Psoas muscle (tissue), 8 donors: ENCODE measurements around the gene TBL1XR1. TPM values are rescaled to one million over a fixed set of nuclear protein-coding genes. Genes with fewer than 3 reads are reported as not detected.
"Not testable (repeated sequence)": the region's sequence is repeated elsewhere in the genome, so short reads cannot be mapped to it uniquely, and the experiment has no call there.

Experiments
- ATAC-seq, 4 donors: fragments of 200-7000 bp; cut with Tn5 transposase; one replicate each; pipeline ENCODE4 v1.9.1; 2020; ENCODE audit warnings: moderate library complexity in 3 of 4, mild to moderate bottlenecking in 2 of 4
- DNase-seq, 2 donors: peaks; one replicate each; pipeline ENCODE4 v3.0.0-alpha.2; 2020
- H3K27ac ChIP-seq: fragments of 200-600 bp; one replicate; pipeline ENCODE4 v1.8.0; 2022
- H3K27me3 ChIP-seq, 3 donors: fragments of 200-600 bp in 1 of 3; one replicate each; pipeline versions ENCODE4 v1.6.1 to v1.8.0; 2013 to 2022; ENCODE audit warnings: low read length in 2 of 3, mild to moderate bottlenecking in 2 of 3, moderate library complexity in 1 of 3; ENCODE audit not compliant: insufficient read depth in 3 of 3
- H3K36me3 ChIP-seq, 2 donors: fragments of 200-600 bp in 1 of 2; one replicate each; pipeline versions ENCODE4 v1.6.1 to v1.8.0; 2013 to 2022; ENCODE audit warnings: low read depth in 1 of 2, mild to moderate bottlenecking in 1 of 2, moderate library complexity in 1 of 2; ENCODE audit not compliant: insufficient read depth in 1 of 2
- H3K4me1 ChIP-seq: fragments of 200-600 bp; one replicate; pipeline ENCODE4 v1.8.0; 2022
- H3K4me3 ChIP-seq: fragments of 200-600 bp; one replicate; pipeline ENCODE4 v1.8.0; 2022; ENCODE audit warnings: mild to moderate bottlenecking
- H3K9me3 ChIP-seq: fragments of 200-600 bp; one replicate; pipeline ENCODE4 v1.8.0; 2022
- WGBS, 3 donors: extraction: QIAGEN DNeasy Blood & Tissue Kit; methylation state at CpG; one replicate each; pipeline versions ENCODE4 v1.1.6 to v1.1.7; 2013; 5-methylcytosine and 5-hydroxymethylcytosine counted together
- intact Hi-C, 2 donors: fragments of 100-400 bp; cut with DNase I; formaldehyde crosslinking; loops; one replicate each; pipeline versions ENCODE4 v1.11.0 to v1.14.2; 2022
- polyA plus RNA-seq, 3 donors: library from polyadenylated mRNA; stranded (reverse); fragments of 200-250 nt; gene quantifications; one replicate each; pipeline ENCODE4 v1.2.3, GENCODE V29; 2013
- total RNA-seq, 4 donors: library from RNA; stranded (reverse); fragmentation: NEBNext Ultra II Directional in 2 of 4; extraction: Animal tissue kit (Norgen Biotek cat#: 25700) in 2 of 4; gene quantifications; one replicate each; pipeline versions ENCODE4 v1.2.1 to v1.2.4, GENCODE V29; 2021 to 2023
- TF ChIP-seq, protein P1 (sequence below): fragments of 200-600 bp; IDR thresholded peaks from one replicate; pipeline ENCODE4 v1.8.0; 2022; ENCODE audit warnings: antibody characterized with exemption
- donor health status: healthy with polysubstance abuse.
- donor health status: DM: no; HTN: no; CAD: no; lungs with moderate emphysema.
- donor health status: Bipolar disorder and iron deficiency.
- donor health status: healthy.
- donor health status: DM: yes; HTN: yes; CAD: no.
- donor health status: DM: no; HTN: no; CAD: no.
- donor health status: DM: no; HTN: no; CAD: no.
- donor health status: DM: yes; HTN: yes; CAD: no.

Gene TBL1XR1
- total and polyA plus RNA-seq, 7 donors = 7.3 to 97.4 (median 58.6) TPM

DNA sequence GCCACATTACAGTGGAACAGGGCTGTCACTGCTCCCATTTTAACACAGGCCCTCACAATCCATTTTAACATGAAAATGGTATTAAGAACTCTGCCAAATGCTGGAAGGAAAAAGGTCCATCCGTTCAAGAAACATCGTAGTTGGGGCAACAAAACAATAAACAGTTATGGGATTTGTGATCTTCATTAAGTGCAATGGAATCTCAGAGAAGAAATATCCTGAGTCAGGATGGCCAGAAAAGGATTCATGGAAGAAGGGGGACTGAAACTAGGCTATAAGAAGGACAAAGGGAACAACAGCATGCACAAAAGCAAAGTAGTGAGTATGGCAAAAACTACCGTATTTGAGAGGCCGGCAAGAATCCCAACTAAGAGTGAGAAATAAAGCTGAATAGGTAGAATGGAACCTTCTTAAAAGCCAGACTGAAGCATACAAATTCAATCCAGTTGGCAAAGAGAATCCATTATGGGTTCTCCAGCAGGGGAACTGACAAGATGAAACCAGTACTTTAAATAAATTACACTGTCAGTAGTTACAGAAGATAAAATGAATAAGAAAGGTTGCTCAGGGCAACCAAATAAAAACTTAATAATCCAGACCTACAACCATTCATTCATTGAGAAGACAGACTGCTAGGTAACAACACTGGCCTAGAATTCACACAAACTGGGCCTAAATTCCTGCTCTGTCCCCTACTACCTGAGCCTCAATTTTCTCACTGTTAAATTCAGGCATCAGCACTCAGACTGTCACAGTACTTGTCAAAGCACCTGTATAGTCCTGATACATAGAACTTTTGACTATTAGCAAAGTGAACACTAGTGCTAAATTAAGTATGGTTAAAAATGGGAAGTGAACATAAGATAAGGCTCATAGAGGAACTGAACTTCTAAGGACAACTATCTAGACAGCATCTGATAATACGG, 6.3 kb downstream of the TBL1XR1 start:
- intact Hi-C loops = loop anchor here (5.0 to 10.0 kb wide), 5 partner anchors 69 to 584 kb away; no protein-coding TSS in a partner anchor
- Histone ChIP-seq H3K27me3 (no peaks in the 10 kb centered on the region), H3K4me1 (peaks cover 40% of the 10 kb centered on the region), H3K36me3 (no peaks in the 10 kb centered on the region), H3K9me3 (no peaks in the 10 kb centered on the region), H3K4me3 (no peak overlapping the region), H3K27ac (peak overlapping the region; percentile 36)
- DNase-seq = no peak
- TF ChIP-seq, protein P1, sequence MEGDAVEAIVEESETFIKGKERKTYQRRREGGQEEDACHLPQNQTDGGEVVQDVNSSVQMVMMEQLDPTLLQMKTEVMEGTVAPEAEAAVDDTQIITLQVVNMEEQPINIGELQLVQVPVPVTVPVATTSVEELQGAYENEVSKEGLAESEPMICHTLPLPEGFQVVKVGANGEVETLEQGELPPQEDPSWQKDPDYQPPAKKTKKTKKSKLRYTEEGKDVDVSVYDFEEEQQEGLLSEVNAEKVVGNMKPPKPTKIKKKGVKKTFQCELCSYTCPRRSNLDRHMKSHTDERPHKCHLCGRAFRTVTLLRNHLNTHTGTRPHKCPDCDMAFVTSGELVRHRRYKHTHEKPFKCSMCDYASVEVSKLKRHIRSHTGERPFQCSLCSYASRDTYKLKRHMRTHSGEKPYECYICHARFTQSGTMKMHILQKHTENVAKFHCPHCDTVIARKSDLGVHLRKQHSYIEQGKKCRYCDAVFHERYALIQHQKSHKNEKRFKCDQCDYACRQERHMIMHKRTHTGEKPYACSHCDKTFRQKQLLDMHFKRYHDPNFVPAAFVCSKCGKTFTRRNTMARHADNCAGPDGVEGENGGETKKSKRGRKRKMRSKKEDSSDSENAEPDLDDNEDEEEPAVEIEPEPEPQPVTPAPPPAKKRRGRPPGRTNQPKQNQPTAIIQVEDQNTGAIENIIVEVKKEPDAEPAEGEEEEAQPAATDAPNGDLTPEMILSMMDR = no peak
- WGBS, 3 donors = 23 to 33% (median 25%) methylated on average over 5 of the region's 5 CpGs
- ATAC-seq = no peak

DNA sequence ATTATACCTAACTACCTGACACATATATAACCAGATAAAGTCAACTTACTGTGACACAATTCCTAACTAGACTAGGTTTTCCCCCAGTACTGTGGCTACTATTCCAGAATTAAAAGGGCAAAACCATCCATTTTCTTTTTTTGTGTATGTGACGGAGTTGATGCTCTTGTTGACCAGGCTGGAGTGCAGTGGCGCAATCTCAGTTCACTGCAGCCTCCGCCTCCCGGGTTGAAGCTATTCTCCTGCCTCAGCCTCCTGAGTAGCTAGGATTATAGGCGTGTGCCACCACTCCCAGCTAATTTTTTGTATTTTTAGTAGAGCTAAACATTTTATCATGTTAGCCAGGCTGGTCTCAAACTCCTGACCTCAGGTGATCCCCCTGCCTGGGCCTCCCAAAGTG, 7.1 kb downstream of the TBL1XR1 start:
- not testable (repeated sequence) for H3K4me3 ChIP-seq, ATAC-seq, DNase-seq, H3K27me3 ChIP-seq, H3K9me3 ChIP-seq, H3K36me3 ChIP-seq
- intact Hi-C loops = loop anchor here (5.0 to 10.0 kb wide), 5 partner anchors 68 to 585 kb away; no protein-coding TSS in a partner anchor
- H3K4me1 ChIP-seq = peaks cover 48% of the 10 kb centered on the region
- WGBS, 3 donors = 90 to 98% (median 94%) methylated on average over 5 of the region's 5 CpGs
- H3K27ac ChIP-seq = peak overlapping the region; percentile 10

- ATAC-seq, H3K9me3 ChIP-seq, H3K27ac ChIP-seq, H3K36me3 ChIP-seq, H3K27me3 ChIP-seq, DNase-seq, H3K4me3 ChIP-seq: not testable (repeated sequence)
- peaks cover 52% of the 10 kb centered on the region for H3K4me1 ChIP-seq
- intact Hi-C loops = loop anchor here (5.0 to 10.0 kb wide), 2 partner anchors 56 to 64 kb away; no protein-coding TSS in a partner anchor
- 66 to 82% (median 76%) methylated on average over 4 of the region's 4 CpGs for WGBS, 3 donors
Measured at GRCh38 chr3:177188325-177188724, 9.0 kb downstream of the TBL1XR1 start.

DNA sequence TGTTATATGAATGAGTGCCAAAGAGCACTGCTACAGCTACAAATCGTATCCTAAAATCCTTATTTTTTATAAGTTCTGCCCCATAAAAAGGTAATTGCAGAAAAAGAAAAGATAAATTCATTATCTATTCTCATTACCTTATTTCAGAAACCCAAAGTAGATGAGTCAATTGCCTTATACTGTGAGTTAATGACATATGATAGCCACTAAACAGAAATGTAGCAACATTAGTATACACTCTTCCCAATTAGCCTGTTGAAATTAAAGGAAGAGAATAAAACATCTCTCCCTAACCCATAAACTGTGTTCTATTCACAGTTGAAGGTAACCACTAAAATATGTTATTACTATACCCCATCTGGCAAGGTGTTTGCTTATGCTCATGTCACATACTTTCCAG, 11.0 kb downstream of the TBL1XR1 start:
- ATAC-seq = peak in 3 of 4 donors; percentile 42 to 57 (median 46)
- TF ChIP-seq, protein P1 = no peak
- H3K36me3 ChIP-seq = no peaks in the 10 kb centered on the region
- no peaks in the 10 kb centered on the region for H3K9me3 ChIP-seq
- H3K4me3 ChIP-seq = no peak overlapping the region
- WGBS, 3 donors = 39 to 82% (median 65%) methylated on average over 1 of the region's 1 CpG
- H3K27me3 ChIP-seq = no peaks in the 10 kb centered on the region
- H3K4me1 ChIP-seq = peaks cover 65% of the 10 kb centered on the region
- no peak for DNase-seq
- H3K27ac ChIP-seq = peak overlapping the region; percentile 17
- intact Hi-C loops = loop anchor here (5.0 to 10.0 kb wide), 2 partner anchors 54 to 62 kb away; no protein-coding TSS in a partner anchor

DNA sequence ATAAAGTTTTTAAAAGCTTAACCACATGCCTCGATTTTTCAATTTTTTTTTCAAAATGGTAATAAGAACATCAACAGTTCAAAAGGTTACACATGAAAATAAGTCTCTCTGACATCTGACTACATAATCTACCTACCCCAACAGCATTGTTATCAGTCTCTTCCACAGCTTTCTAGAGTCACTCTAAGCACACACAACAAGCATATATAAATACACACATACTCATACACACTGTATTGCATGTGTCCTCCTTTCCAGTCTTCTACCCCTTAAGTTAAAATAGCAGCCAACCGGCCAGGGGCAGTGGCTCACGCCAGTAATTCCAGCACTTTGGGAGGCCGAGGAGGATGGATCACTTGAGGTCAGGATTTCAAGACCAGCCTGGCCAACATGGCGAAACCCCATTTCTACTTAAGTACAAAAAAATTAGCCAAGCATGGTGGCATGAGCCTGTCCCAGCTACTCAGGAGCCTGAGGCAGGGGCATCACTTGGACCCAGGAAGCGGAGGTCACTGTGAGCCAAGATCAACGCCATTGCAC, 12.2 kb downstream of the TBL1XR1 start:
- peaks cover 58% of the 10 kb centered on the region for H3K4me1 ChIP-seq
- peak; percentile 61 to 85 (median 70) for ATAC-seq
- H3K27ac ChIP-seq = no peak overlapping the region
- no peaks in the 10 kb centered on the region for H3K36me3 ChIP-seq
- no peak overlapping the region for H3K4me3 ChIP-seq
- no peaks in the 10 kb centered on the region for H3K9me3 ChIP-seq
- intact Hi-C loops = loop anchor here (5.0 to 10.0 kb wide), 2 partner anchors 53 to 60 kb away; no protein-coding TSS in a partner anchor
- 50 to 67% (median 52%) methylated on average over 7 of the region's 7 CpGs for WGBS, 3 donors
- H3K27me3 ChIP-seq = no peaks in the 10 kb centered on the region
- no peak for DNase-seq
- TF ChIP-seq, protein P1 = no peak

DNA sequence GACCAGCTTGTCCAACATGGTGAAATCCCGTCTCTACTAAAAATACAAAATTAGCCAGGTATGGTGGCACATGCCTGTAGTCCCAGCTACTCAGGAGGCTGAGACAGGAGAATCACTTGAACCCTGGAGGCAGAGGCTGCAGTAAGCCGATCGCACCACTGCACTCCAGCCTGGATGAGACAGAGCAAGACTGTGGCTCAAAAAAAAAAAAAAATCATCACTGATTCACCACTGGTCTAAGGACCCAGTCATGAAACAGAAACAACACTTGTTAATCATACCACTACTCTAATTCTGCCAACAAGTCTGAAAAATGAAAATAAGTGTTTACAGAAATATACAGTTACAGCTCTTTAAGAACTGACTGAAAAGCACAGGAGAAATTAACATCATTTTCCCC, 12.7 kb downstream of the TBL1XR1 start:
- intact Hi-C loops = loop anchor here (5.0 to 10.0 kb wide), 2 partner anchors 52 to 60 kb away; no protein-coding TSS in a partner anchor
- not testable (repeated sequence) for H3K27ac ChIP-seq, ATAC-seq, H3K9me3 ChIP-seq, H3K4me3 ChIP-seq, H3K36me3 ChIP-seq, DNase-seq, H3K27me3 ChIP-seq
- H3K4me1 ChIP-seq = peaks cover 58% of the 10 kb centered on the region
- 81 to 94% (median 85%) methylated on average over 3 of the region's 3 CpGs for WGBS, 3 donors
